ENCODE data around the gene SLC38A8.

GRCh38 chr16:84090211-84090610, 47.6 kb upstream of the SLC38A8 start:
- TF ChIP-seq CTCF (IDR thresholded peaks at IDR 0.05): no peak
- no peak for TF ChIP-seq POLR2A (IDR thresholded peaks at IDR 0.05)
- TF ChIP-seq POLR2AphosphoS5 (IDR thresholded peaks at IDR 0.05): no peak
- TF ChIP-seq EP300 (IDR thresholded peaks at IDR 0.05): no peak

Data from suprapubic skin (tissue), 4 donors.